ENCODE results near the gene FAM114A1.

Gene FAM114A1

DNA sequence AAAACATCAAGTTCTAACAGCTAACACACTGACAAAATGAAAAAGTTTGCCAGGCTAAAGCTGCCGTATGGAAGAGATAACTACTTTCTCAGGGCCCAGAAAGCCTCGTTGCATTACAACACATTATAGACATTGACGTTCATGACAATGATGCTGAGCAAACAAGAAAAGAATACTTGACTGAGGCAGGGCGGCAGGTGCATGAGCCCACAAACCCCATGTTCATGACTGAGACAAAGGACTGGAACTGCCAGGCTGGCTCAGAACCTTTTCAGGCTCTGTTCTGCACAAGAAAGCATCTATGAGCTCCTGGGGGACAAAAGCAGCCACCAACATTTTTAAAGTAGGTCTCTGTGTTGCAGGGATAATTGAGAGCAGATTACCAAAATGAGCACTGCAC is 24.6 kb upstream of the FAM114A1 start:
- H3K27me3 ChIP-seq (ENCODE audit: control insufficient read depth, insufficient read depth, low read length): no peaks in the 10 kb centered on the region
- no peaks in the 10 kb centered on the region for H3K79me2 ChIP-seq
- H3K9ac ChIP-seq: no peak overlapping the region
- no peak overlapping the region for H2AFZ ChIP-seq
- no peak overlapping the region for H3K4me2 ChIP-seq (ENCODE audit: low read length)
- no peak overlapping the region for H3K27ac ChIP-seq
- TF ChIP-seq, protein P1, sequence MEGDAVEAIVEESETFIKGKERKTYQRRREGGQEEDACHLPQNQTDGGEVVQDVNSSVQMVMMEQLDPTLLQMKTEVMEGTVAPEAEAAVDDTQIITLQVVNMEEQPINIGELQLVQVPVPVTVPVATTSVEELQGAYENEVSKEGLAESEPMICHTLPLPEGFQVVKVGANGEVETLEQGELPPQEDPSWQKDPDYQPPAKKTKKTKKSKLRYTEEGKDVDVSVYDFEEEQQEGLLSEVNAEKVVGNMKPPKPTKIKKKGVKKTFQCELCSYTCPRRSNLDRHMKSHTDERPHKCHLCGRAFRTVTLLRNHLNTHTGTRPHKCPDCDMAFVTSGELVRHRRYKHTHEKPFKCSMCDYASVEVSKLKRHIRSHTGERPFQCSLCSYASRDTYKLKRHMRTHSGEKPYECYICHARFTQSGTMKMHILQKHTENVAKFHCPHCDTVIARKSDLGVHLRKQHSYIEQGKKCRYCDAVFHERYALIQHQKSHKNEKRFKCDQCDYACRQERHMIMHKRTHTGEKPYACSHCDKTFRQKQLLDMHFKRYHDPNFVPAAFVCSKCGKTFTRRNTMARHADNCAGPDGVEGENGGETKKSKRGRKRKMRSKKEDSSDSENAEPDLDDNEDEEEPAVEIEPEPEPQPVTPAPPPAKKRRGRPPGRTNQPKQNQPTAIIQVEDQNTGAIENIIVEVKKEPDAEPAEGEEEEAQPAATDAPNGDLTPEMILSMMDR (IDR thresholded peaks at IDR 0.05): no peak
- no peak overlapping the region for H3K4me3 ChIP-seq (ENCODE audit: low read depth, low read length)
- H3K4me1 ChIP-seq: no peaks in the 10 kb centered on the region
- H3K9me3 ChIP-seq (ENCODE audit: control insufficient read depth, low read length): no peaks in the 10 kb centered on the region
- no peaks in the 10 kb centered on the region for H3K36me3 ChIP-seq (ENCODE audit: control insufficient read depth, insufficient read depth, low read length)

DNA sequence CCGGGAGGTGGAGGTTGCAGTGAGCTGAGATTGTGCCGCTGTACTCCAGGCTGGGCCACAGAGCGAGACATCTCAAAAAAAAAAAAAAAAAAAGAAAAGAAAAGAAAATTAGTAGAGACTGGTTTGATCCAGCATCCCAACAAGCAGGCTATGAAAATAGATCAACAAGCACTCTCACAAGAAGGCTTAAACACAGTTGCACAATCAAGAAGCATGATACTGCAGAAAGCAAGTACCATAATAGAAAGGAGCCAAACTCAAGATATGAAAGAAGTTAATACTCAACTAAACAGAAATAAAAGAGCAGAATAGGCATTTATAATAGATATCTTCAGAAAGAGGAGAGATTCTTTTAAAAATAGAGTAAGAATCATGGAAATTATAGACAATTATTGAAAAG is 21.6 kb upstream of the FAM114A1 start:
- H3K27me3 ChIP-seq (ENCODE audit: control insufficient read depth, insufficient read depth, low read length): no peaks in the 10 kb centered on the region
- no peaks in the 10 kb centered on the region for H3K79me2 ChIP-seq
- no peak overlapping the region for H3K9ac ChIP-seq
- H3K9me3 ChIP-seq (ENCODE audit: control insufficient read depth, low read length): no peaks in the 10 kb centered on the region
- H3K4me1 ChIP-seq: no peaks in the 10 kb centered on the region
- TF ChIP-seq, protein P1 (IDR thresholded peaks at IDR 0.05): no peak
- no peaks in the 10 kb centered on the region for H3K36me3 ChIP-seq (ENCODE audit: control insufficient read depth, insufficient read depth, low read length)
- H3K27ac ChIP-seq: no peak overlapping the region
- no peak overlapping the region for H3K4me2 ChIP-seq (ENCODE audit: low read length)
- no peak overlapping the region for H2AFZ ChIP-seq
- no peak overlapping the region for H3K4me3 ChIP-seq (ENCODE audit: low read depth, low read length)

DNA sequence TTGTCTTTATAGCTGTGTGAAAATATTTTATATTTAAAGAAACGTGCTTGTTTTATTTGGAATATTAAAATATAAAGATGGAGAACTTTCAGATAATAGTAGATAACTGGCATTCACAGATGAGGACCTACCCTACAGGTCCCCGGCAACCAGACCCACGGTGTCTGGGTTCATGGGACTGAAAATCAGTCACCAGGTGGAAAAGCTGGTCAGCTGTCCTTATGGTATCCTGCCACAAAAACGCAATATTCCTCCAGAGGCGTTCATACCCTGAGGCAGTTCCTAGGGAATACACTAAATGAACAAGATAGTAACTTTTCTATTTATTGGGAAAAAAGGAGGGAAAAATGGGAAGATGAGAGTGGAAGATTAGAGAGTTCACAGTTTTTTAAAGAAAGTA is 12.1 kb upstream of the FAM114A1 start:
- TF ChIP-seq, protein P1 (IDR thresholded peaks at IDR 0.05): no peak
- Histone ChIP-seq H3K27ac (no peak overlapping the region), H3K4me3 (ENCODE audit: low read depth, low read length) (no peak overlapping the region)

DNA sequence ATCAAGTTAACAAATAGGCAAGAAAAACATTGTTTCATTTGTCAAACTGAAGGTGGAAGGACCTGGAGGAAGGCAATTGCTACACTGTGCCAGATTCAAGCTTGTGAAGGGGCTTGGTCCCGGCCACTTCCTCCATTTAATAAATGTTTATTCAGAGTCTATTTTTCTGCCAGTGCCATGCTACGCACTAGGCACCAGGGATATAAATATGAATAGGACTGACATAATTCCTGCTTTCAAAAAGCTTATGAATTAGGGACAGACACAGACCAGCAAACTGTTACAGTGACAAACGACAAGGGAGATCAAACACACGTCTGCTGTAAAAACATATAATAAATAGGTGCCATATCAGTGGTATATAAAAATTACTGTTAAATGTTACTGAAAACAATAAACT is 11.6 kb upstream of the FAM114A1 start:
- no peaks in the 10 kb centered on the region for H3K9me3 ChIP-seq (ENCODE audit: control insufficient read depth, low read length)

More for the DNA sequence above, 12.1 kb upstream of the FAM114A1 start:
- H3K9ac ChIP-seq: no peak overlapping the region
- no peak overlapping the region for H3K4me2 ChIP-seq (ENCODE audit: low read length)
- H3K9me3 ChIP-seq (ENCODE audit: control insufficient read depth, low read length): no peaks in the 10 kb centered on the region
- H3K36me3 ChIP-seq (ENCODE audit: control insufficient read depth, insufficient read depth, low read length): no peaks in the 10 kb centered on the region
- H3K79me2 ChIP-seq: no peaks in the 10 kb centered on the region
- H3K4me1 ChIP-seq: no peaks in the 10 kb centered on the region
- H3K27me3 ChIP-seq (ENCODE audit: control insufficient read depth, insufficient read depth, low read length): no peaks in the 10 kb centered on the region
- H2AFZ ChIP-seq: no peak overlapping the region

More for the DNA sequence above, 11.6 kb upstream of the FAM114A1 start:
- no peaks in the 10 kb centered on the region for H3K79me2 ChIP-seq
- H2AFZ ChIP-seq: no peak overlapping the region
- H3K4me3 ChIP-seq (ENCODE audit: low read depth, low read length): peak overlapping the region; percentile 2
- no peaks in the 10 kb centered on the region for H3K27me3 ChIP-seq (ENCODE audit: control insufficient read depth, insufficient read depth, low read length)
- H3K36me3 ChIP-seq (ENCODE audit: control insufficient read depth, insufficient read depth, low read length): no peaks in the 10 kb centered on the region
- no peaks in the 10 kb centered on the region for H3K4me1 ChIP-seq
- H3K9ac ChIP-seq: no peak overlapping the region
- no peak overlapping the region for H3K4me2 ChIP-seq (ENCODE audit: low read length)
- H3K27ac ChIP-seq: no peak overlapping the region
- TF ChIP-seq, protein P1 (IDR thresholded peaks at IDR 0.05): no peak
